Activated naive CD4-positive, alpha-beta T cell treated with anti-CD3 and anti-CD28 coated beads, Interleukin-2, amount 50 U/mL, for 72 hours (primary cell): ENCODE measurements around the gene DCST2. TPM values are rescaled to one million over a fixed set of nuclear protein-coding genes. Genes with fewer than 3 reads are reported as not detected.
"Not testable (repeated sequence)": the region's sequence is repeated elsewhere in the genome, so short reads cannot be mapped to it uniquely, and the experiment has no call there.

ENCODE experiments used
- ATAC-seq, 2 donors: fragments of 150-1000 bp; cut with Tn5 transposase; 2 replicates each; pipeline ENCODE4 v1.10.0; 2021; ENCODE audit warnings: mild to moderate bottlenecking in 2 of 2, moderate library complexity in 2 of 2
- DNase-seq, 2 donors: peaks; one replicate each; pipeline ENCODE4 v3.0.0; 2021 to 2022; ENCODE audit warnings: low spot score in 2 of 2
- H3K27ac Mint-ChIP-seq, 2 donors: one replicate each; pipeline ENCODE4 v1.8.0; 2022; ENCODE audit warnings: mild to moderate bottlenecking in 2 of 2, mixed read lengths in 2 of 2
- H3K36me3 Mint-ChIP-seq, 2 donors: one replicate each; pipeline ENCODE4 v1.8.0; 2022; ENCODE audit warnings: mixed read lengths in 2 of 2
- H3K9me3 Mint-ChIP-seq, 2 donors: one replicate each; pipeline ENCODE4 v1.8.0; 2022; ENCODE audit warnings: mixed read lengths in 2 of 2
- total RNA-seq, 2 donors: library from RNA; stranded (reverse); gene quantifications; one replicate each; pipeline ENCODE4 v1.2.3, GENCODE V29; 2022

Gene DCST2
- total RNA-seq, 2 donors from 2014 or later, result 1.5 to 1.8 TPM

GRCh38 chr1:155001425-155001674 is 32.2 kb downstream of the DCST2 start:
- ATAC-seq (peak in 1 of 2 donors; percentile 56), DNase-seq (no peak)
- H3K27ac Mint-ChIP-seq, result peak overlapping the region; percentile 92
- H3K9me3 Mint-ChIP-seq, result no peaks in the 10 kb centered on the region
- H3K36me3 Mint-ChIP-seq, result peaks cover 10 to 16% of the 10 kb centered on the region in 2 donors

GRCh38 chr1:155000726-155001424 is 32.7 kb downstream of the DCST2 start:
- DNase-seq, result peak; percentile 87 to 93
- peaks cover 10 to 16% of the 10 kb centered on the region in 2 donors for H3K36me3 Mint-ChIP-seq

GRCh38 chr1:155000411-155000725 is 33.2 kb downstream of the DCST2 start:
- DNase-seq (peak in 1 of 2 donors; percentile 44), ATAC-seq (no peak)
- Mint-ChIP-seq H3K27ac (peak overlapping the region; percentile 73 to 92), H3K9me3 (no peaks in the 10 kb centered on the region), H3K36me3 (peaks cover 10 to 16% of the 10 kb centered on the region in 2 donors)

More at GRCh38 chr1:155000726-155001424, 32.7 kb downstream of the DCST2 start:
- Mint-ChIP-seq H3K27ac (peak overlapping the region; percentile 92), H3K9me3 (no peaks in the 10 kb centered on the region)
- peak; percentile 59 to 71 for ATAC-seq

- Mint-ChIP-seq H3K27ac (peak overlapping the region; percentile 77 to 92), H3K36me3 (peaks cover 10 to 16% of the 10 kb centered on the region in 2 donors), H3K9me3 (no peaks in the 10 kb centered on the region)
- DNase-seq, result peak; percentile 57 to 80
- peak; percentile 1 to 12 for ATAC-seq
Measured at GRCh38 chr1:154999571-155000410, 33.8 kb downstream of the DCST2 start.

DNA sequence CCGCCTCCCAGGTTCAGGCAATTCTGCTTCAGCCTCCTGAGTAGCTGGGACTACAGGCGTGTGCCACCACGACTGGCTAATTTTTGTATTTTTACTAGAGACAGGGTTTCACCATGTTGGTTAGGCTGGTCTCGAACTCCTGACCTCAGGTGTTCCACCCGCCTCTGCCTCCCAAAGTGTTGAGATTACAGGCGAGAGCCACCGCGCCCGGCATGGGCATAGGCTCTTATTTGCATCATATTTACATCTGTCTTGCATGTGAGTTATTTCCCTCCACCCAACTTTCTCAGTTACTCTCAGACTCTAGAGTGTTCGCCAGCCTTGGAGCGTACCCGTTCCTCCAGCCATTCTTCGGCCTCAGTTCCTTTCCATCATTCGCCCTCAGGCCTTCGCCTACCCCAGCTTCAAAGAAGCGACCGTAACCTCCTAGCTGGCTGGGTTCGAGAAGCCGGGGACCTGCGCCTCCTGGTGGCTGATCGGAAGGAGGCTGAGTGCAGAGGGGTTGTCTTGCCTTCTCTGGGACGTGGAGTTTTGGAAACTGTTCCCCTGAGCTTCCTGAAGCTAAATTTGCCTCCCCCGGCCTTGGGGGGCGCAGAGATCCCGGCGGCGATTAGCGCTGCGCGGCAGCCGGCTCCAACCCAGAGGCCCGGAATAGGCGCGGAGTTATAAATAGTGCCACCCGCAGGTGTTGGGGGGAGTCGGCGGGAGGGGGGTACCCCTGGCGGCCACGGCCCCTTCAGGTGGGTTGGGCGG is 34.6 kb downstream of the DCST2 start:
- DNase-seq, result peak; percentile 74 to 75
- peak overlapping the region in 1 of 2 donors; percentile 92 for H3K27ac Mint-ChIP-seq
- no peaks in the 10 kb centered on the region for H3K9me3 Mint-ChIP-seq
- H3K36me3 Mint-ChIP-seq, result peaks cover 10 to 11% of the 10 kb centered on the region in 2 donors
- peak in 1 of 2 donors; percentile 2 for ATAC-seq

GRCh38 chr1:154998201-154998780 is 35.3 kb downstream of the DCST2 start:
- ATAC-seq (no peak), DNase-seq (no peak)
- peak overlapping the region in 1 of 2 donors; percentile 79 for H3K27ac Mint-ChIP-seq
- H3K36me3 Mint-ChIP-seq, result peaks cover 6% of the 10 kb centered on the region in 2 donors
- H3K9me3 Mint-ChIP-seq, result no peaks in the 10 kb centered on the region

GRCh38 chr1:154996966-154997701 is 36.4 kb downstream of the DCST2 start:
- no peak for ATAC-seq
- DNase-seq, result no peak
- peak overlapping the region; percentile 46 to 58 for H3K27ac Mint-ChIP-seq

GRCh38 chr1:154995301-154995983 is 38.1 kb downstream of the DCST2 start:
- H3K36me3 Mint-ChIP-seq, DNase-seq: not testable (repeated sequence)
- H3K27ac Mint-ChIP-seq, result peak overlapping the region in 1 of 2 donors; percentile 34

More at GRCh38 chr1:154996966-154997701, 36.4 kb downstream of the DCST2 start:
- Mint-ChIP-seq H3K36me3 (no peaks in the 10 kb centered on the region), H3K9me3 (no peaks in the 10 kb centered on the region)

DNA sequence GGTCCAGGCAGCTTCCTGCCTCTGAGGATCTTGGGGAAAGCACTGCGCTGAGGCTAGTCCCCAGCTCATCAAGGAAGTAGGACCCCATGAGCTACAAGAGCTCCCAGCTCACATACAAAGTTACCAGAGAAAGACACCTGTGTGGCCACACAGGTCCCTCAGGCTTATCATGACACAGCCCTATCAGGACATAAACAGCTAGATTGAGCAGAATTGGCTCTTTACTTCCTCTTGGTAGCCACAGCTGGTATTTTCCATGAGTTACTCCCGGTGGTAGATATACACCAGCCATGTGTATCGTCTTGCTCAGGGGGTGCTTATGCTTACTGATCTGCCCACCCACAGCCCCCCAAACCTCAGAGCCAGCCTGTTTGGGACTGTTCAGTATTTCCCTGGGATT is 39.0 kb downstream of the DCST2 start:
- Mint-ChIP-seq H3K36me3 (no peaks in the 10 kb centered on the region), H3K9me3 (no peaks in the 10 kb centered on the region), H3K27ac (peak overlapping the region in 1 of 2 donors; percentile 34)
- DNase-seq, result no peak
- no peak for ATAC-seq

More at GRCh38 chr1:154995301-154995983, 38.1 kb downstream of the DCST2 start:
- not testable (repeated sequence) for H3K9me3 Mint-ChIP-seq, ATAC-seq

DNA sequence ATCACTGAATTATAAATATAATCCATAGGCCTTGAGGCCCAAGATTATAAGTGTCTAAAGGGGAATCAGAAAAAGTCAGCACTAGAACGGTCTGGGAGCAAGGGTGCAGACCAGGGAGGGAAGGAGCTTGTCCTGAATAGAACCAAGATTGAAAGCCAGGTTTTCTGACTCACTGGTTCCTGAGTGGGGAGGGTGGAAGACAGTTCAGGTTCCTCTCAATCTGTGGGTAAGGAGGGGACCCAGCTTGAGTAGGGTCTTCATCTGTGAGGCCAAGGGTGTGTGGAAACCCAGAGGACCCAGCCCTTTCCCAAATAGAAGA is 39.4 kb downstream of the DCST2 start:
- peak overlapping the region in 1 of 2 donors; percentile 34 for H3K27ac Mint-ChIP-seq
- no peak for DNase-seq
- H3K9me3 Mint-ChIP-seq, result no peaks in the 10 kb centered on the region
- H3K36me3 Mint-ChIP-seq, result no peaks in the 10 kb centered on the region
- ATAC-seq, result no peak

DNA sequence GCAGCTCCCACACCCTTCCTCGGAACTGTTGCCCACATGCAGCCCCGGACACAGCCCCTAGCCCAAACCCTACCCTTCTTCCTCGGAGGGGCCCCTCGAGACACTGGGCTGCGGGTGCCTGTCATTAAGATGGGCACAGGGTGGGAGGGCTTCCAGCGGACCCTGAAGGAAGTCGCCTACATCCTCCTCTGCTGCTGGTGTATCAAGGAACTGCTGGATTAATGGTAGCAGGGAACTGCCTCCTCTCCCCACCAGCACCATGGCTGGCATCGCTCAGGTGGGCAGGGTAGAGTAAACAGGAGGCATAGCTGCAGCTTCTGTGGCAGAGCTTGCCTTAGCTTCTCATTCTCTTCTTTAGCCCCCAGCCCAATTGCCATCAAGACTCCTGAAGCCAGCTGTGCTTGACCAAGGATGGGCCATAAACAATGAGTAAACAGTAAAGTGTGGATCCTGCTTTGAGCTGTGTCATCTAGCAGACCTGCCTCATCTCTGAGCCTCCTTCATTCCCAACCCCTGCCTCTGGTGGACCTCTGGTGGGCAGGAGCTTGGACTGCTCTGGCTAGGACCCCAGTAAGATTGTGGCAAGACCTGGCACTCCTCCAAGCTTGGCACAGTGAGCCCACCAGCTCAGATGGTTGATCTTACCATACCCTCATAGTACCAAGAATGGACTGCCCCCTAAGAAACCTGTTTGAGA is 39.9 kb downstream of the DCST2 start, which contains the start of gene LENEP:
Gene LENEP (plus strand): TSS at position 15 of the 697 bp plus-strand sequence. CDS start 22 bp downstream, at position 37.
- Mint-ChIP-seq H3K27ac (peak within 1 kb of the TSS; percentile 34 to 81), H3K9me3 (no peaks in the 10 kb centered on the region), H3K36me3 (peaks cover 0 to 4% of the 10 kb centered on the region in 2 donors)
- DNase-seq, result no peak
- ATAC-seq, result no peak

DNA sequence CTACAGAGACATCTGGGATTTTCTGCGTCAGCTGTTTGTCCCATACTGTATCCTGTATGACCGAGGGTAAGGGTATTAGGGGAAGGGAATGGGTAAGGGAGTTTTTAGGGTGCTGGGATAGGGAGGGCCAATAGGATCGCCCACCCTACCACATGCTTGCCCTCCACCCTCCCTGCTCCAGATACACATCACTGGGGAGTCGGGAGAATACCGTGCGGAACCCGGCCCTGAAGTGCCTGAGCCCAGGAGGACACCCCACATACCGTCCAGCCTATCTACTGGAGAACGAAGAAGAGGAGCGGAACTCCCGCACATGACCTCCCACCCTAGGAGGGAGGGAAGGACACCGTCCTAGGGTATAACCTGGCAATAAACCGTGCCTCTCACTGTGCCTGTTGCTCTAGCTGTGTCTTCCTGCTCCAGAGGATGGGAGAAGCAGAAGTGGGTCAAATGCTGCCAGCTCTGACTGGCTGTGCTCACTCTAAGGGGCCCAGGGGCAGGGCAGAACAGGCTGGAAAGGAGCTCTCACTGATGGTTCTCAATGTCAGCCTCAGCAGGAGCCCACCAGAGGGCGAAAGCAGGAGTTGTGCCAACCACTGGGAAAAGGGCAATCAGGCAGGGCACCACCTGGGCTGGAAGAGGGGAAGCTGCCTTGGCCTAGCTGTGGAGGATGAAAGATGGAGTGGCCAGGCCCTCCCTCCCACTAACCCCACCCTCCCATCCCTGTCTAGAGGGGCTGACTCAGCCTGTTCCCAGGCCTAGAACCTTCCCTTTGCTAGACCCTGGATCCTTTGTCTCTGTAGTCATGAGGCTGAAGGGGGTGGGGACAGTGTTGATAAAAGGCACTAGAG is 40.6 kb downstream of the DCST2 start:
- DNase-seq (no peak), ATAC-seq (peak; percentile 8 to 20)
- Mint-ChIP-seq H3K27ac (peak overlapping the region in 1 of 2 donors; percentile 34), H3K9me3 (no peaks in the 10 kb centered on the region), H3K36me3 (peaks cover 0 to 12% of the 10 kb centered on the region in 2 donors)

DNA sequence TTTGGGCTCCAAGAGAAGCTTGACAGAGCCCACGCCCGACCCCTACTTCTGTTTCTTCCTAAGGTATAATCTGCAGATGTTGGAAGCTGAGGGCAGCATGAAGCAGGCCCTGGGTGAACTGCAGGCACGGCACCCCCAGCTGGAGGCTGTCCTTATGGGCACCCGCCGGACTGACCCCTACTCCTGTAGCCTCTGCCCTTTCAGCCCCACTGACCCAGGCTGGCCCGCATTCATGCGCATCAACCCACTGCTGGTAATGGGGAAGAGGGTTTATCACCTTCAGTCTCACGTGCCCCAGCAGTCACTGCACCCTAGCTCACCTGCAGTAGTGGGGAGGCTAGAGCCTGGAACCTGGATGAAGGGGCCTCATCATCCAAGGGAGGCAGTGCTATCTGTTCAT is 43.3 kb downstream of the DCST2 start:
- ATAC-seq, result no peak
- Mint-ChIP-seq H3K27ac (no peak overlapping the region), H3K36me3 (peaks cover 0 to 13% of the 10 kb centered on the region in 2 donors), H3K9me3 (no peaks in the 10 kb centered on the region)
- no peak for DNase-seq

DNA sequence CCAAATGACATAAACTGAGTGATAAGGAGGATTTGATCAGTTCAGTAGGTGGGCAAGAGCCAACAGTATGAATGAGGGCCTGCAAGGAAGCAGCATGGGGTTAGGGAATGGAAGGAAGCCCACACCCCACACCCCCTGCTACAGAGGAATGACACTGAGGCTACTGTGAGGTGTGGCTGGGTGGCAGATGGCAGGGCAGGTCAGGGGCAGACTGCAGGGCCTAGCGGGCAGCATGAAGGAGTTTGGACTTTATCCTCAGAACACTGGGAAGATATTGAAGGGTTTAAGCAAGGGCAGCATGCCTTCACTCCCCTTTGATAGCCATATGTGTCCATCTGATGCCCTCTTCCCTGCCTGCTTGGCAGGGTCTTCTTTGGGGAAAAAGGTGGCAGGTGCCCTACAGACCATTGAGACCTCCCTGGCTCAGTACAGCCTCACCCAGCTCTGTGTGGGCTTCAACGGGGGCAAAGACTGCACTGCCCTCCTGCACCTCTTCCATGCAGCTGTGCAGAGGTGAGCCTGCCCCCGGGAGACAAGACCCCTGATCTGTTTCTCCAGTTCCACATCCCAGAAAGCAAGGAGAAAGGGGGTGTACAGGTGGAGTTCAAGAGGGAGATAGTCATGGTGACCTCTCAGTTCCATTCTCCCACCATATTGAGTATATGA is 44.3 kb downstream of the DCST2 start:
- ATAC-seq (no peak), DNase-seq (no peak)
- Mint-ChIP-seq H3K36me3 (peaks cover 0 to 13% of the 10 kb centered on the region in 2 donors), H3K27ac (no peak overlapping the region), H3K9me3 (no peaks in the 10 kb centered on the region)
